GM18951 (cell line): ENCODE results near the gene SCO1.

Source experiments
- POLR2A ChIP-seq: IDR thresholded peaks from 4 replicates; pipeline ENCODE4 v1.6.1; 2011; ENCODE audit warnings: mild to moderate bottlenecking; ENCODE audit not compliant: insufficient read length, insufficient read depth; ENCODE audit errors: extremely low read depth
- in situ Hi-C: fragments of 300-500 bp; cut with MboI; formaldehyde crosslinking; loops from one replicate; pipeline ENCODE4 v1.12.0; 2022; ENCODE audit warnings: low sequenced_read_pairs, mixed read lengths, inconsistent platforms; ENCODE audit not compliant: unreplicated experiment

The SCO1 gene

DNA sequence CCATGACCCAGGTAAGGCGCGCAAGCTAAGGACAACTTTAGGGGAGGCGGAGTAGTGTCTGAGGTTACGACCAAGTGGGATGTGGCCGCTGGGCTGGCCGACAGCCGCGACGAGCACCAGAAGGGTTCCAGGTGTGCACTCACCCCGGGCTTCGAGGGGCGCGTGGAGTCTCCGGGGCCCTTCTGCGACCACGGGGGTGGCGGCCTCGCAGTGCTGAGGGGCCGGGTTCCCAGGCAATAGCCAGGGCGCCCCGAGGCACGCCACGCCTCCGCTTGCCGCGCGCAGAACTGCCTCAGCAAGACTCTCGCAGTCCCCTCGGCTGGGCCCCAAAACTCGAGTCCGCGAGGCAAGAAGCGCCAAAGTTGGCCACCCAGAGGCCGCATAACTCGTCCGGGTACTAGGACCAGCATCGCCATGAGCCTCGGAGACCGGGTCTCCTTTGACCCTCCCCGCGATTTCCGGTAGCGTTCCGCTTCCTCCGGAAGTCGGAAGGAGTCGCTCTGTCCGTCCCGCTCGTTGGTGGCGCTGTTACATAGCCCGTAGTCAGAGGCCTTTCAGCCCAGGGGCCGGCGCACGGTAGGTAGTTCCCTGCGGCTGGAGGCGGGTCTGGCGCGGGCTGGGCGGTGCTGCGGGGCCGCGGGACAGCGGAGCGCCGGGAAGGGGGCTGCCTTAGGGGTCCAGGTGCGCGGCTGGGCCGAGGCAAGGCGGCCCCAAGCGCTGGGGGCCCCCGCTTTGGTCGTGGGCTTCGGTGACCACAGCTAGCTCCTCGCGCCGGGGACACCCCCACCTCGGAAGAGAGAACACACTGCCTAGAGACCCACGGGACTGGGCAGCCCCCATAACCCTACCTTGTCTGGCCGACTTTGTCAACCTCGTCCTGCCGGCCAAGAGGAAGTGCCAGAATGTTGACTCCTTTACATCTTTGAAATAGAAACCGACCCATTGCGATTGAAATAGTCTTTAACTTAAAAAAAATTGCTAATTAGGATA is at the start of gene SCO1, which contains the start of gene ADPRM:
Gene SCO1, minus strand, starts transcription at position 442 of the 990 bp plus-strand sequence. Its CDS starts 26 bp downstream, at position 416.
Gene ADPRM, plus strand, starts transcription at position 503 of the 990 bp plus-strand sequence. CDS start 7,333 bp downstream, outside the sequence.
- in situ Hi-C loops: no loop called here
- peak; percentile 93 for TF ChIP-seq POLR2A

DNA sequence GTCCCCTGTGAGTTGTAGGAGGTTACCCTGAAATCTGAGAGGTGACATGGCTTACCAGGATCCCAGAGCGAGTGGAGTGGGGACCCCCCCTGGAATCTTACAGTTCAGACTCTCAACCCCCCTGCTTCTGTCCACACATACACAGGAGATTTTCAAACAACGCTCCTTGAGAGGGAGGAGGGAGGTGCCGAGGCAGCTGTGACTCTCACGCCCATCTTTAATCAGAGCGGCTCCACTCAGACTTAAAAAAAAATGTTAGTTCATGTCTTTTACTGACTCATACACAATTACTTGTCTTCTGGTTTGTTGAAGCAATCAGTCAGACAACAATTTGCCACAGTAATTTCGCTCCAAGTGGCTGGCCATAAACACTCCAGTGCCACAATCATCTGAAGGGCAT is 47.9 kb upstream of the SCO1 start:
- in situ Hi-C loops: no loop called here
- no peak for TF ChIP-seq POLR2A

DNA sequence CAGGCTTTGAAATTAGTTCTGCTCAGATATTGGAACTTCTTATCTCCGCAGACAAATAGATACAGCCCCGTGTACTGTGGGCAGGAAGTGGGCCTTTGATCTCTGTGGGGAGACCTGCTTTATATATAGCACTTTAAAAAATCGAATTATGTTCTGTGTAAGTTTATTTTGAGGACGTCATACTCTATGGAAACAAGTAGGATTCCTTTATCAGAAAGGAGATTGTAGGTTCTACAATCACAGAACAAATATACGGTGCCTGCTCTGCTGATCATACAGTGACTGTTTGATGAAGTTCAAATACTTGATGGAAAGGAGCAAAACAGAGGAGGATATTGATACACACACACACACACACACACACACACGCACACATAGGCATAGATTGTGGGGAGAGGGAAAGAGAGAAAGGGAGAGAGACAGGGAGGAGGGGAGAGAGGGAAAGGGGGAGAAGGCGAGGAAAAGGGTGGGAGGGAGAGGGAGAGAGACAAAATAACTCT is 47.2 kb upstream of the SCO1 start:
- in situ Hi-C loops: no loop called here
- TF ChIP-seq POLR2A: no peak

- in situ Hi-C loops: no loop called here
- no peak for TF ChIP-seq POLR2A
Observed at GRCh38 chr17:10743316-10744009, 46.1 kb upstream of the SCO1 start.

DNA sequence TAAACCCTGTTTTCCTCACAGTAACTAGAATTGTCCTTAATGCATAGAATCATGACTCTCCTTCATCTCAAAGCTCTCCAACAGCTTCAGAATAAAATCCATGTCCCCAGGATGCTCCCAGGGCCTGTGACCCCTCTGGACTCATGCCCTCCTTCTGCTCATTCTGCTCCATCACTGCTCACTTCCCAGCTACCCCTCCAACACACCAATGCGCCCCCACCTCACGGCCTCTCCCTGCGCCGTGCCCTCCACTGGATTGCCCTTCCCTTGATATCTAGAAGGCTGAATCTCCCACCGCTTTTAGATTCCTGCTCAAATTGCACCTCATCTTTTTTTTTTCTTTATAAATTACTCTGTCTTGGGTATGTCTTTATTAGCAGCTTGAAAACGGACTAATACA is 45.1 kb upstream of the SCO1 start:
- TF ChIP-seq POLR2A: no peak
- in situ Hi-C loops: no loop called here

DNA sequence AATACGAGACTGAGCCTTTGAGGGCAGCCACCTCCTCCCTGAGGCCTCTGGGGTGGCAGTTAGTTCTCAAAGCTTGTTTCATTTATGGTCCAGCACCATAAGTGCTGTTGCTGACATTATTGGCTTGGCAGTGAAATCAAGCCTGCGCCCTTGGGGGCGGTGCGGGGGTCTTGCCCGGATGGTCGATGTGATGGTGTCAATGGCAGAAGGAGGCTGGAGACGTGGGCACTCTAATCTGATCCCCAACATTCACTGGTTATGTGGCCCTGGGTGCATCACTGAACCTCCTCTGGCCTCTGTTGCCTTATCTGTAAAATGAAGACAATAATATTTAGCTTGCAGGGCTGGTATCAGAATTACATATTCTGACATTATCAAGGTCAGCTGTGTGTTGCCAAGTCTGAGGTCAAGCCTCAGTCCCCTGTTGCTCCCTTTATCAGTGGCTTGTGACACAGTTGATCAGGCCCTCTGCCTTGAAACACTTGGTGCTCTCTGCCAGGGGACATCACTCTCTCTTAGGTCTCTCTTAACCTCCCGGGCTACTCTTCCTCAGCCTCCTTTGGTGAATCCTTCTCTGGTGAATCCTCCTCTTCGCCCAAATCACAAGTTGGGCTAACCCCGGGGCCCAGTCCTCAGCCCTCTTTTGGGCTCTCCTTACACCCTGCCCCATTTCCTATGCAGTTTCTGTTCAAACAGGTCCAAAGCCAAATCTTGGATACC is 44.2 kb upstream of the SCO1 start:
- TF ChIP-seq POLR2A: no peak
- in situ Hi-C loops: no loop called here

- in situ Hi-C loops: no loop called here
- no peak for TF ChIP-seq POLR2A
Observed at GRCh38 chr17:10739386-10739785, 42.1 kb upstream of the SCO1 start.

- in situ Hi-C loops: no loop called here
- no peak for TF ChIP-seq POLR2A
Observed at GRCh38 chr17:10738521-10739258, 41.4 kb upstream of the SCO1 start.

DNA sequence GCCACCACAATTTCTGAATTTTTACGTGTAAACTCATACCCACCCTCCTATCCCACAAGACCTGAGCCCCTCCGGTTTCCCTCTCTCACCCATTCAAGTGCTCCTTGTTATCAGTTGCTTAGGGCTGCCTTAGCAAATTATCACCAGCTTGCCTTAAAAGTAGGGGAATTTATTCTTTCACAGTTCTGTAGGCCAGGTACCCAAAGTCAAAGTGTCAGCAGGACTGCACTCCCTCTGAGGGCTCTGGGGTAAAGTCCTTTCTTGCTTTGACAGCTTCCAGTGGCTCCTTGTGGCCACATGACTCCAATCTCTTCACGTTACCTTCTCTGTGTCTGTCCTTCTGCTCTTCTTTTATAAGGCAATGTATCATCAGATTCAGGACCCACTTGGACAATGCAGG is 40.4 kb upstream of the SCO1 start:
- in situ Hi-C loops: no loop called here
- no peak for TF ChIP-seq POLR2A

DNA sequence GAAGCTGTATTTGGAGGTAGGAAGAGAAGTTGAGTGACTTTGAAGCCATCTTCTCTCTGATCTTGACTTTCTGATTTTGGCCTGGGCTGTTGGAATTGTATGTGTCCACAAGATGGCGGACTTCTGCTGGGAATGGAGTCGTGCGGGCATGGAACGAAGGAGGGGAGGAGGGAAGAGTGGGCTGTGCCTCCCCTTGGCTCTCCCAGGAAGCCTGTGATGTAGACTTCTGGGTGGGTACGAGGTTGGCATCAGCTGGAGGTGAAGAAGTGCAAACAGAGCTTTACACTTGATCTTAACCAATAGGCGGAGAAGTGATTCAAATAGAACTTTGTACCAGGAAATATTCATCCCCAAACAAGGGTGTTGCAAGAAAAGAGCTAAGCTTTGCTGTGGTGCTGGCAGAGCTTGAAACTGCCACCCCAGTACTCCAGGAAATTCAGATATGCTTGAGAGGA is 39.9 kb upstream of the SCO1 start:
- no peak for TF ChIP-seq POLR2A
- in situ Hi-C loops: no loop called here

DNA sequence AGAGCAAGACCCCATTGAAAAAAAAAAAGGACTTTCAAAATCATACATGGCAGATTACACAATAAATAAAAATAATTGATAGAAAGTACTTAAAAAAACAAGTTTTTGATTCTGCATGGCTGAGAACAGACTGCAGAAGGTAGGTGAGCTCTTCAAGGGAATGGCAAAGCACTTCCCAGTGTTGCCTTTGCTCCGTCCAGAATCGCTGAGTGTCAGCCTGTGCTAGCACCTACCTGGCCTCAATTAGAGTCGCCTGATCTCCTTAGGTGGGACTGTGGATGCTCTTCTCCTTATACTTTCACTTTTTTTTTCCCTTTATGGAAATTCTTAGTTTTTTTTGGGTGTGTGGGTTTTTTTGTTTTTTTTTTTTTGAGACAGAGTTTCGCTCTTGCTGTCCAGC is 38.5 kb upstream of the SCO1 start:
- in situ Hi-C loops: no loop called here
- no peak for TF ChIP-seq POLR2A

- in situ Hi-C loops: no loop called here
- no peak for TF ChIP-seq POLR2A
Observed at GRCh38 chr17:10735251-10735650, 37.9 kb upstream of the SCO1 start.
